Body of pancreas (tissue), 4 donors: Measurements from ENCODE around the gene GPS2. TPM values are rescaled to one million over a fixed set of nuclear protein-coding genes. Genes with fewer than 3 reads are reported as not detected.

ENCODE experiments used
- ATAC-seq: fragments of 150-250 bp; one replicate; pipeline ENCODE4 v1.9.1; 2016
- DNase-seq, 4 donors: peaks; one replicate each; pipeline ENCODE4 v3.0.0-alpha.2; 2019
- H3K27ac ChIP-seq, 4 donors: fragments of 200-600 bp; sonication (generic); 1 replicate in 3 of 4; 2 replicates in 1 of 4; pipeline versions ENCODE4 v1.5.1 to v1.6.1; 2016 to 2019; ENCODE audit warnings: mild to moderate bottlenecking in 1 of 4, mixed read lengths in 1 of 4, moderate library complexity in 1 of 4
- H3K27me3 ChIP-seq, 2 donors: fragments of 200-600 bp; sonication (generic); one replicate each; pipeline ENCODE4 v1.6.0; 2016; ENCODE audit warnings: mild to moderate bottlenecking in 1 of 2
- H3K36me3 ChIP-seq, 2 donors: fragments of 200-600 bp; sonication (generic); replicated peaks in 1 of 2; 2 replicates each; pipeline ENCODE4 v1.5.1; 2016; ENCODE audit warnings: low read depth in 2 of 2; ENCODE audit not compliant: insufficient read depth in 1 of 2
- H3K4me1 ChIP-seq: fragments of 200-600 bp; sonication (generic); one replicate; pipeline ENCODE4 v1.6.0; 2016
- H3K4me3 ChIP-seq, 2 donors: fragments of 200-600 bp; sonication (generic); 1 replicate in 1 of 2; 2 replicates in 1 of 2; pipeline ENCODE4 v1.5.1; 2016 to 2019
- H3K9me3 ChIP-seq, 3 donors: fragments of 200-600 bp; sonication (generic); 1 replicate in 2 of 3; 2 replicates in 1 of 3; pipeline ENCODE4 v1.5.1; 2016
- POLR2A ChIP-seq, 3 donors: fragments of 450-650 bp; IDR thresholded peaks; one replicate each; pipeline ENCODE4 v1.6.1; 2016; ENCODE audit warnings: antibody characterized with exemption in 3 of 3, mild to moderate bottlenecking in 2 of 3
- WGBS, 2 donors: methylation state at CpG; one replicate each; pipeline ENCODE4 v1.1.5; 2017; 5-methylcytosine and 5-hydroxymethylcytosine counted together
- intact Hi-C: fragments of 100-400 bp; cut with DNase I; formaldehyde crosslinking; loops from one replicate; pipeline ENCODE4 v1.15.1; 2023
- total RNA-seq, 2 donors: library from RNA; depleted of rRNA; stranded (reverse); fragments of >200 nt; gene quantifications; one replicate each; pipeline ENCODE4 v1.1.0, GENCODE V29; 2016
- TF ChIP-seq, protein P1 (sequence below), 7 experiments: fragments of 450-650 bp in 4 of 7; fragments of 200-600 bp in 3 of 7; sonication (generic) in 3 of 7; IDR thresholded peaks; one replicate each; pipeline ENCODE4 v1.5.1; 2016 to 2019; ENCODE audit warnings: antibody characterized with exemption in 7 of 7

GPS2 gene
- total RNA-seq, 2 donors from 2014 or later: 71.9 to 75.8 TPM

DNA sequence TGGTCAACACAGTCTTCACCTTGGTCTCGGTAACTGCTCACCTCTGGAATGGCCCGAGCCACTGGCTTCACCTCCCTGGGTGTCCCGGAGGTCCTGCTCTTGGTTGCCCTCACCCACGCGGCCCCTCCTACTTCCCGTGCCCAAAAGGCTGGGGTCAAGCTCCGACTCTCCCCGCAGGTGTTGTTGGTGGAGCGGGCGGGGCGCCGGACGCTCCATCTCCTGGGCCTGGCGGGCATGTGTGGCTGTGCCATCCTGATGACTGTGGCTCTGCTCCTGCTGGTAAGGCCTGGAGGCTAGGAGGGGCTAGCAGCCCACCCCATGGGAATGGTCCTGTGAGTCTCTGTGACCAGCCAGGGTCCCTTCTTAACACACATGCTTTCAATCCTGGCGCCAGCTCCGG lies 30.2 kb downstream of the GPS2 start:
- H3K9me3 ChIP-seq: no peaks in the 10 kb centered on the region
- H3K27me3 ChIP-seq: no peaks in the 10 kb centered on the region
- intact Hi-C loops: loop anchor here (5.0 to 10.0 kb wide), 2 partner anchors 57 to 220 kb away; no protein-coding TSS in a partner anchor
- no peak overlapping the region for H3K4me3 ChIP-seq
- no peak for ATAC-seq
- H3K4me1 ChIP-seq: peaks cover 24% of the 10 kb centered on the region
- H3K27ac ChIP-seq: no peak overlapping the region
- no peaks in the 10 kb centered on the region for H3K36me3 ChIP-seq
- TF ChIP-seq, protein P1, sequence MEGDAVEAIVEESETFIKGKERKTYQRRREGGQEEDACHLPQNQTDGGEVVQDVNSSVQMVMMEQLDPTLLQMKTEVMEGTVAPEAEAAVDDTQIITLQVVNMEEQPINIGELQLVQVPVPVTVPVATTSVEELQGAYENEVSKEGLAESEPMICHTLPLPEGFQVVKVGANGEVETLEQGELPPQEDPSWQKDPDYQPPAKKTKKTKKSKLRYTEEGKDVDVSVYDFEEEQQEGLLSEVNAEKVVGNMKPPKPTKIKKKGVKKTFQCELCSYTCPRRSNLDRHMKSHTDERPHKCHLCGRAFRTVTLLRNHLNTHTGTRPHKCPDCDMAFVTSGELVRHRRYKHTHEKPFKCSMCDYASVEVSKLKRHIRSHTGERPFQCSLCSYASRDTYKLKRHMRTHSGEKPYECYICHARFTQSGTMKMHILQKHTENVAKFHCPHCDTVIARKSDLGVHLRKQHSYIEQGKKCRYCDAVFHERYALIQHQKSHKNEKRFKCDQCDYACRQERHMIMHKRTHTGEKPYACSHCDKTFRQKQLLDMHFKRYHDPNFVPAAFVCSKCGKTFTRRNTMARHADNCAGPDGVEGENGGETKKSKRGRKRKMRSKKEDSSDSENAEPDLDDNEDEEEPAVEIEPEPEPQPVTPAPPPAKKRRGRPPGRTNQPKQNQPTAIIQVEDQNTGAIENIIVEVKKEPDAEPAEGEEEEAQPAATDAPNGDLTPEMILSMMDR (IDR thresholded peaks at IDR 0.05): no peak
- no peak for TF ChIP-seq POLR2A (IDR thresholded peaks at IDR 0.05)
- 80 to 95% methylated on average over 1 to 16 of the region's 16 CpGs for WGBS, 2 donors
- DNase-seq: no peak

DNA sequence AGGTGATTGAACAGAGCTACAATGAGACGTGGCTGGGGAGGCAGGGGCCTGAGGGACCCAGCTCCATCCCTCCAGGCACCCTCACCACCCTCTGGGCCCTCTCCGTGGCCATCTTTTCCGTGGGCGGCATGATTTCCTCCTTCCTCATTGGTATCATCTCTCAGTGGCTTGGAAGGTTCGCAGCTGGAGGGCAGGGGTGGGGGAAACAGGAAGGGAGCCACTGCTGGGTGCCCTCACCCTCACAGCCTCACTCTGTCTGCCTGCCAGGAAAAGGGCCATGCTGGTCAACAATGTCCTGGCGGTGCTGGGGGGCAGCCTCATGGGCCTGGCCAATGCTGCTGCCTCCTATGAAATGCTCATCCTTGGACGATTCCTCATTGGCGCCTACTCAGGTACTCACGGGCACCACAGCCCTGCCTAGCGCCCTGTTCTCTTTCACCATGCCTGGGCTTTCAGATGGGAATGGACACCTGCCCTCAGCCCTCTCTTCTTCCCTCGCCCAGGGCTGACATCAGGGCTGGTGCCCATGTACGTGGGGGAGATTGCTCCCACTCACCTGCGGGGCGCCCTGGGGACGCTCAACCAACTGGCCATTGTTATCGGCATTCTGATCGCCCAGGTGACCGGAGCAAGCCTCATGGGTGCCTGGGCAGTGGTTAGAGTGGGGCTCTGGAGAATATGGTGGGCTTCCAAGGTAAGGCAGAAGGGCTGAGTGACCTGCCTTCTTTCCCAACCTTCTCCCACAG lies 31.5 kb downstream of the GPS2 start:
- no peaks in the 10 kb centered on the region for H3K9me3 ChIP-seq
- no peak for ATAC-seq
- 82 to 88% methylated on average over 16 to 18 of the region's 18 CpGs for WGBS, 2 donors
- DNase-seq: no peak
- H3K27me3 ChIP-seq: no peaks in the 10 kb centered on the region
- H3K4me1 ChIP-seq: peaks cover 24% of the 10 kb centered on the region
- no peak overlapping the region for H3K4me3 ChIP-seq
- no peaks in the 10 kb centered on the region for H3K36me3 ChIP-seq
- intact Hi-C loops: loop anchor here (10.0 kb wide), 1 partner anchor 219 kb away; no protein-coding TSS in a partner anchor
- H3K27ac ChIP-seq: no peak overlapping the region
- TF ChIP-seq POLR2A (IDR thresholded peaks at IDR 0.05): no peak
- TF ChIP-seq, protein P1 (IDR thresholded peaks at IDR 0.05): no peak

DNA sequence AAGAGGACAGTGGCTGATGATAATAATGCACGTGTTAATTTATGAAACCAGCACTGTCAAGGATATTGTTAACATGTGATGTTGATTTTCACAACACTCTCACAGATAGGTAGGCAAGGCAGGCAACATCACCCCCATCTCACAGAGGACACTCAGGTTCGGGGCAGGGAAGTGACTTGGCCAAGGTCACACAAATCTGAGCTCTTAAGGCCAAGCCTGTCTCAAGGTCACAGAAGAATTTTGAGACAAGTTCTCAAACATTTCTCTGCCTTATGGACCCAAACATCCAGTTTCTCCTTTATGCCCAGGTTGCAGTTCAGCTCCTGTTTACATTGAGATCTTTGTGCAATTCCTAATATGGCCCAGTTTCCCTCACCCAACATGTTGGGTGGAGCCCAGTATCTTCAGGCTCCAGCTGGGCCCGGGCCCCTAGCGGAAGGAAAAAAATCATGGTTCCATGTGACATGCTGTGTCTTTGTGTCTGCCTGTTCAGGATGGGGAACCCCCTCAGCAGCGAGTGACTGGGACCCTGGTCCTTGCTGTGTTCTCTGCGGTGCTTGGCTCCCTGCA lies 32.3 kb downstream of the GPS2 start:
- no peak for ATAC-seq
- H3K36me3 ChIP-seq: no peaks in the 10 kb centered on the region
- no peak overlapping the region for H3K27ac ChIP-seq
- H3K9me3 ChIP-seq: no peaks in the 10 kb centered on the region
- no peak for DNase-seq
- 41 to 51% methylated on average over 4 to 6 of the region's 6 CpGs for WGBS, 2 donors
- no peaks in the 10 kb centered on the region for H3K27me3 ChIP-seq
- H3K4me3 ChIP-seq: no peak overlapping the region
- H3K4me1 ChIP-seq: peaks cover 24% of the 10 kb centered on the region
- no peak for TF ChIP-seq POLR2A (IDR thresholded peaks at IDR 0.05)
- TF ChIP-seq, protein P1 (IDR thresholded peaks at IDR 0.05): no peak
- intact Hi-C loops: loop anchor here (10.0 kb wide), 1 partner anchor 218 kb away; no protein-coding TSS in a partner anchor

DNA sequence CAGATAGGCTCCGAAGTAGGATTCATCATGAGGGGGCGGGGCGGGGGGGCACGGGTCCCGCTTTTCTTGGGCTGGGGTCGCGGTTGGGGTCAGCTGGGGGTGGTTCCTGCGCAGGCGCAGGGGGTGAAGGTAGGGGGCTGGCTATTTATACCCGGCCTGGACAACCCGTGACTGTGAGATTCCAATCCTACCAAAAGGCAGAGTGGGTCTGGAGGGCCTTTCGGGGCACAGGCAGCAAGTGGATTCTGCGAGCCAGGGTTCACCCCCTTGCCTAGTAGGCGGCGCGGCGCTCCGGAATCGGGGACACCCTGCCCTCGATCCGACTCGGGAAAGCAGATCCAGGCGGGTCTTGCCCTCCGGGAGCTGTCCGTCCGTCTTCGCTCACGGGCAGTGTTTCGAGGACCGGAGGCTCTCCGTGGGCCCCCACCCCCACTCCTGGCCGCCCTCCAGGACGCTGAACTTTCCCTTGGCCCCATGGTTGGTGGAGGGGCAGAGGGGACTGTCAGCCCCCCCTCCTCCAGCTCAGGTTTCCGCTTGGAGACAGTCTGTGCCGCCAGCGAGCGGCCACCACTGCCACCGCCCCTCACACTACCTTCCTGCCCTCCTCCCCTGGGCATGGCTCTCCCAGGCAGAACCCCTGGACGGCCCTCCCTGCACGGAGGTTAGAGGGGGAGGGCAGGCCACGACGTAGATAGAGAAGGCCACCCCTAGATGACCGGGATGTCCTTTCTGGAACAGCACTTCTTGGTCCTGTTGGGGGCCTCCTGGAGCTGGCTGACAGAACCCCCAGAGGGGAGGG lies 33.0 kb downstream of the GPS2 start:
- intact Hi-C loops: loop anchor here (10.0 kb wide), 1 partner anchor 217 kb away; no protein-coding TSS in a partner anchor
- TF ChIP-seq, protein P1 (IDR thresholded peaks at IDR 0.05): no peak
- no peak for ATAC-seq
- H3K27ac ChIP-seq: peak overlapping the region in 2 of 4 donors; percentile 27 to 79
- 11 to 22% methylated on average over 7 to 42 of the region's 43 CpGs for WGBS, 2 donors
- H3K4me1 ChIP-seq: peaks cover 24% of the 10 kb centered on the region
- no peaks in the 10 kb centered on the region for H3K27me3 ChIP-seq
- H3K36me3 ChIP-seq: no peaks in the 10 kb centered on the region
- H3K4me3 ChIP-seq: no peak overlapping the region
- no peaks in the 10 kb centered on the region for H3K9me3 ChIP-seq
- peak in 2 of 4 donors; percentile 31 to 34 for DNase-seq
